HS-5 (cell line): ENCODE results near the gene RHOJ.
"Not testable (repeated sequence)": the region's sequence is repeated elsewhere in the genome, so short reads cannot be mapped to it uniquely, and the experiment has no call there.

Experiments used
- DNase-seq: peaks from one replicate; pipeline ENCODE4 v3.0.0-alpha.2; 2012; ENCODE audit warnings: low read depth

The RHOJ gene

DNA sequence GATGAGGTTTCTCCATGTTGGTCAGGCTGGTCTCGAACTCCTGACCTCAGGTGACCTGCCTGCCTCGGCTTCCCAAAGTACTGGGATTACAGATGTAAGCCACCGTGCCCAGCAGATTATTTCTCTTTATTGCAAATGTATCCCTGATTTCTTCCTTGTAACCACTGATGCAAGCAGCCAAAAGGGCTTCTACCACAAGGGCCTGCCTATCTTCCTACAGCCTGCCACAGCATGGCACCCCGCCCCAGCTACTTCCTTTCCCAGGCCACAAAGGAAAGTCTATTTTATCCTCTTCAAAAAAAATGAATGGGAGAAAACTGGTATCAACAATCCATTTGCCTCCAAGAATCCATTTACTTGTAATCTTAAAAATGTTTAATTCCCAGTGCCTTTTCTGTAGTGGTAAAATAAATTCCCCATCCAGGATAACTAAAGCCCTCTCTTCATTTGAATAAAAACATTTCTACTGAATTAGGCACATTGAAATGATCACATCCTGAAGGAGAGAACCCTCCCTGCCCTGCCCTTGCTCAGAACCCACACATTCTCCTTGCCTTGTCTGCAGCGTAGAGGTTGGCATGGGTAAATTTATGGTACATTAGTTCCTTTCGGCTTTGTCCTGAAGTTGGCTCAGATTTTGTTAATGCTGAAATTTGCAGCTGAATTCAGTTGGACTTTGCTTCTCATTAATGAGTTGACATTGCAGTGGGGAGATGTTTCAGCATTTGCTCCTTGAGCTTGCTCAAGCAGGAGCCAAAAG is 95.3 kb downstream of the RHOJ start:
- DNase-seq: no peak

DNA sequence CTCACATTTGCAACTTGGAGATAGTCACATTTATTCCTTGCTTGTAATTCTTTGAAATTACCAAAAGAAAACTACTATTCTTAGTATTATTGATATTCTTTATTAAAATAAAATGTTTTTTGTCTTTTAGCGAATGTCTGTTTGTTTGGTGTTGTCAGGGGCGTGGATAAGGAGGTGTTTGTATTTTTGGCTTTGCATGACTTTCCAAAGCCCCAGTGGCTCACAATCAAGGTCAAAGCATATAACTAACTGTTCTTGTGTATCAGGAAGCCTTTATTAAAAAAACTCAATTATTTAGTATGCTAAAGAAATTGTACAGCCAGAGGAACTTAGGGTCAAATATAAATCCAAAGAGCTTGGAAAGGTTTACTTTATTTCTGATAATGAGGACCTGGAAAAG is 96.6 kb downstream of the RHOJ start:
- DNase-seq: no peak

DNA sequence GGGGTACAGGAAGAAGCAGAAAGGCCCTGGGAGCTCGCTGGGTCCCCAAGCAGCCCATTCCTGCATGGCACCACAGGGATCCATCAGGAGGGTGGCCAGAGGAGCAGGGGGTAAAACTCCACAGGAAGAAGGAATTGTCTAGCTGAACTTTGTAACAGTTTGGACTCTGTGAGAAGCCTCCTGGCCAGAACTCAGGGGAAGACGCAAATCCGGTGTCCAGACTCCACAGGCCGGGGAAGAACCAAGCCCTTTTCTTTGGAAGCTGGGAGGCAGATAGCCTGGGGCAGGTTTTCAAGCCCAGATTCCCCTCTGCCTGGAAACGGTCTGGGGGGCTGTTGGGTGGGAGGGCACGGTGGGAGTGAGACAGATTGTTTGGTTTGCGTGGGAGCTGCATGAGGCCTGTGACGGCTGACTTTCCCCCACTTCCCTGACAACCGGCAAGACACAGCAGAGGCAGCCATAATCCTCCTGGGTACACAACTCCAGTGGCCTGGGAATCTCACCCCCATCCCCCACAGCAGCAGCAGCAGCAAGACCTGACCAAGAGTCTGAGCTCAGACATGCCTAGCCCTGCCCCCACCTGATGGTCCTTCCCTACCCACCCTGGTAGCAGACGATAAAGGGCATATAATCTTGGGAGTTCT is 97.8 kb downstream of the RHOJ start:
- no peak for DNase-seq

DNA sequence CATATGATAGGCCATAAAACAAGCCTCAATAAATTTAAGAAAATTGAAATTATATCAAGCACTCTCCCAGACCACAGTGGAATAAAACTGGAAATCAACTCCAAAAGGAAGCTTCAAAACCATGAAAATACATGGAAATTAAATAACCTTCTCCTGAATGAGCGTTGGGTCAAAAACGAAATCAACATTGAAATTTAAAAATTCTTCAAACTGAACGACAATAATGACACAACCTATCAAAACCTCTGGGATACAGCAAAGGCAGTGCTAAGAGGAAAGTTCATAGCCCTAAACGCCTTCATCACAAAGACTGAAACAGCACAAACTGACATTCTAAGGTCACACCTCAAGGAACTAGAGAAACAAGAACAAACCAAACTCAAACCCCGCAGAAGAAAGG is 100.2 kb downstream of the RHOJ start:
- DNase-seq: not testable (repeated sequence)

DNA sequence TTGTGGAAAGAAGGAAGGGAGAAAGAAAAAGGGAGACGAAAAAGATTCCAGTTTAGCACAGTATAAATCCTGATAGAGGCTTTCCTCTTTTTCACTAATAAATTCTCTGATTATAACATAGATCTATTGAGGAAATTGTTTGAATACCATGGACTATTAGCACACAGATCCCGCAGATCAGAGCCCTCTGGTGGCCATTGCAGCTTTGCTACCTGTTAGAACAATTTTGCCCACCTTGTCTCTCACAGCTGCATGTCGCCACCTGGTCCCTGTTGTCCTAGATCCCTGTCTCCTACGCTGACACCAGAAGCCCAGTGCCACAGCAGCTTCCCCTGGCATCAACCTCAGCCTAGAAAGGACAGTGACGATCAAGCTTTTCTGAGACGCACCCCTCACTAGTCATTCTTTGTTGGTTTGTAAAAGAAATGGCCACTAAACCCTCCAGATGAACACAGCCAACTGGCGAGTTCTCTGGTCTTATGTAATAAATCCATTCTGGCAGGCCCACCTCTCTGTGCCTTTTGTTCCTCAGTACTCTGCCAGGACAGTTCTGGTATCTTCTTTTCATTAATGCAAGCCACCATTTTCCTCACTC is 104.6 kb downstream of the RHOJ start:
- DNase-seq: no peak

DNA sequence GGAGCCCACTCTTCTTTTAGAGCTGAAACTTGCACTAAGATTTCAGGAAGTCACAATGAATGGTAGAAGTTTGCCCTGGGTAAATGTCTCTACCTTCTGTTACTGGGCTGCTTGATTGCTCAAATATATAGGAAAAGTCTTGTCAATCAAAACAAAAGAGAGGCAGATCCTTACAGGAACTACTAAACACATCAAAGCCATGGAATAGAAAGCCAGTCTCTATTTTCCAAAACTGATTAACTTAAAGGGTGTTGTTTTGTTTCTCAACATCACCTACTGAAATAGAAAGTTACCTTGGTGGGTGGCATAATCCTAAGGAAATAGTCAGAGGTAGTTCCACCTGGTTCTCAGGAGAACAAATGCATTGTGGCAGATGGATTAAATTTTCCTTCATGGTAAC is 114.6 kb downstream of the RHOJ start, which contains the start of gene GPHB5:
Gene GPHB5 (minus strand): TSS at position 101 of the 400 bp plus-strand sequence. CDS start 1,086 bp downstream, outside the sequence.
- no peak for DNase-seq

DNA sequence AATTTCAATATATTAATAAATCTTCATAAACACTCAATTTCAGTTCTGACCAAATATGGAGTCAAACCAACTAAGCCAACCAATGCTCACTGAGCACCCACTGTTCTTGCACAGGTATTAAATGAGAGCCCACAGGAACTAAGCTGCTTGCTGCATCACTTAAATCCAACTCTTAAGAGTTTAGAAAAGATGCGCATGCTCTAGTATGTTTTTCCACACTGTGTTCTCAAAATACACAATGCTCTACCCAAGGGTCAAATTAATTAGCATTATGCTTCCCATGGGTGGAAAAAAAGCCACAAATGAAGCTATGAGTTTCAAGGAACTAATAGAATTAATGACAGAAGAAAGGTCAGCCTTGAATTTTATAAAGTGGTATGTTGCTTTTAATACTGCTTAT is 118.2 kb downstream of the RHOJ start:
- DNase-seq: no peak

DNA sequence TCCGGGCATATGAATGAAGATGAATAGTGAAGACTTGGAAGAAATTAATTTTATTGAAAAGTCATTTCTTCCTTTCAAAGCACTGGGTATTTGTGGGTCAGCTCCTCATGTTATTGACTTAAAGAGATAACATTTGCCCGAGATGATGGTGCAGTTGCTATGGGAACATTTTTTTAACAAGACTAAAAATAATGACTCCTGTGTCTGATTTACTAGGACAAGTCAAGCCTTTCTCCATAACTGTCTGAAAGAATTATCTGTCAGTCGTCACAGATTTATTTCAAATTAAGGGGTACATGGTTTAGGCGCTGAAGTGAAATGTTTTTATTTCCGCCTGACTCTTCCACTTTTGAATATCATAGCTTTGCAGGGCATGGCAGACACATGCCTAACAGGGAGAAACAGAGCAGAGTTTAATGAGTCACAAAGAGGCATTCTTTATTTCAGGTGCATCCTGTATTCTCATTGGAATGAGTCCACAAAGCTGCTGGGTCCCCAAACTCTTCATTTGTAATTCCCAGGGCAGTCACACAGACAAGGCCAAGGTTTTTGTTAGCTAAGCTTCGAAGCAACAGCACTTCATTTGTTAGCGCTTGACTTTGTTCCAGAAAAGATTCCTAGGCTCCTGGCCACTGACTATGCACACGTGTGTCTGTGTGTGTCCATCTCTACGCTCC is 118.8 kb downstream of the RHOJ start:
- DNase-seq: no peak

DNA sequence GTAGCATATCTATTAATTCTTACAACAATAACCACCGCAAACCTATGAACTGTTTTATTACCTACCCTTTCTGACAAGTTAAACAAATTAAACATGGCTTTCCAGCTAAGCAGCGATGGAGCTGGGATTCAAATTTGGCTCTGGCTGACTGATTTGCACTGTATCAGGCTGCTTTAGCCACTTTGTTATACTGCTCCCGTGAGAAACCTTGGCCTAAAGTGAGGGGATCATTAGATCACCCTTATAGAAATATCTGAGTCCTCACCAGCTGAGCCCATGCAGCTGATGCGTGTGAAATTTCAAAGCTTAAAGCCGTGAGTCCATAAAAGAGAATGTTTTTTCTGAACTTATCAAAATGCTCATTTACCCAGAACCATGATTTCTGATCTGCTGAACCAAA is 122.6 kb downstream of the RHOJ start:
- DNase-seq: no peak

DNA sequence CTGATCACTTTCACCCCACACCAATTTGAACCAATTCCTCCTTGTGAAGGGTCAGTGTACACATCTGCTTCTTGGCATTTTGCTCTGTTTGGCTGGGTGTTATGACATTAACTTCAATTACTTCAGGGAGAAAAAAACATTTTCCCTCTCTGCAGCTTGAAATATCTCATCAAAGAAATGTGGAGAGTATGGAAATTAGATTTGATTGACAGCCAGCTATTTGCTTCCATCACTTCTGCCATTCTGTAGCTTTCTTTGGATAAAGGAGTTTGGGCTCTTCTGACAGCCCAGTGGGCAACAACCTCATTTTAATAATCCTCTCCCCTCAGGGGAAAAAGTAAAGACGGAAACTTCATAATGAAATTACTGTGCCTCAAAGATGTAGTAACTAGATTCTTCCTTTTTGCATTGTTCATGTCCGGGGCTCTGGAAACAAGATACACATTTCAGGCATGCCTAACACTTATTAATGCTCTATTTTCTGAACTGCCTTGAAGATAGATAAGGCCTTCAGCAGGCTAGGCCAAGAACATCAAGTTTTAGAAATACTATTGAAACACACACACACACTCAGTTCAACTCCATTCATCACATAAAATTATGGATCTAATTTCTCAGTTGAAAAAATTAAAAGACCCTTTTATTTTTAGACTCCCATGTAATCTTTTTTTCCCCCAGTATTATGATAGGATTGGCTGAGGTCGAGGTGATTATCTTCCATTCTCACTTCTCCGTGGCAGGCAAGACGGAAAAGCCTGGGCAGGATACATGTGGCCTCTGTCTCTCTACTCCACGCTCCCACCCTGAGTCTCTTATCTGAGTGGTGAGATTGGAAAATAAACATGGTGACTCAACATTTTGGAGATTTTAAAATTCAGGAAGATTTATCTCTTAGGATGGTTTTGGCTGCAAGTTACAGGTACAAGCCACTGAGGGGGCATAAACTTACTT is 124.8 kb downstream of the RHOJ start:
- DNase-seq: no peak

DNA sequence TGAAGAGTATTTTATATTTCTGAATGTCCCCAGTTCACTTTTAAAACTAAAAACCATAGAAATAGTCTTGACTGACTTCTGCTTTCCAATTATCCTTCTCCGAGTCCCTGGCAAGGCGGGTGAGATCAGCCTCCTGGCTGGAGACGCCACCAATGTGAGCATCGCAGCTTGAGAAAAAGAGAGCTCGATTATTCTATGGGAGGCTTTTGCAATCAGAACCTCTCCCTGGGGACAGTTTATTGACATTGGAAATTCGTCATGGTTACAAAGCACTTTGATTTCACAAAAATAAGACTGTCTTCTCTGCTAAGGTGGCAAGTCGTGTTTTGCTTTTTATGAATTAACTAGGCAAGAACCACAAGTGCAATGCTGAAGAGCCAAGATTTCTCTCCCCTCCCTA is 138.1 kb downstream of the RHOJ start:
- DNase-seq: no peak
